HepG2 (cell line): Measurements from ENCODE around the gene JAK1. TPM values are rescaled to one million over a fixed set of nuclear protein-coding genes. Genes with fewer than 3 reads are reported as not detected.

Experiments used
- BCL3 ChIP-seq: sonication (generic); formaldehyde crosslinking; IDR thresholded peaks from 2 replicates; pipeline ENCODE4 v1.5.1; 2020; ENCODE audit warnings: mild to moderate bottlenecking, missing genetic modification reagents, moderate library complexity
- CSRNP2 ChIP-seq: sonication (generic); formaldehyde crosslinking; conservative IDR thresholded peaks from 2 replicates; pipeline ENCODE4 v1.8.0; 2022; ENCODE audit warnings: low read depth, missing genetic modification reagents
- DPF2 ChIP-seq: sonication (generic); formaldehyde crosslinking; IDR thresholded peaks from 2 replicates; pipeline ENCODE4 v1.4.0; 2020; ENCODE audit warnings: mild to moderate bottlenecking, low read depth, missing genetic modification reagents, borderline replicate concordance
- KDM2A ChIP-seq: sonication (generic); formaldehyde crosslinking; IDR thresholded peaks from 2 replicates; pipeline ENCODE4 v1.4.0; 2020; ENCODE audit warnings: low read depth, missing genetic modification reagents, borderline replicate concordance
- SMAD1 ChIP-seq: sonication (generic); formaldehyde crosslinking; IDR thresholded peaks from 2 replicates; pipeline ENCODE4 v1.4.0; 2020; ENCODE audit warnings: missing genetic modification reagents, low read depth, mild to moderate bottlenecking, borderline replicate concordance
- SRSF9 ChIP-seq: fragments of 200-400 bp; formaldehyde crosslinking; IDR thresholded peaks from 2 replicates; pipeline ENCODE4 v1.6.1; 2018; ENCODE audit warnings: borderline replicate concordance, mild to moderate bottlenecking, low read depth, low read length; ENCODE audit not compliant: insufficient read depth, poor library complexity, severe bottlenecking
- ZHX2 ChIP-seq, 2 experiments: sonication (generic) in 1 of 2; formaldehyde crosslinking in 1 of 2; IDR thresholded peaks; 2 replicates each; pipeline versions ENCODE4 v1.6.1 to v1.9.0; 2014 to 2022; ENCODE audit warnings: antibody characterized with exemption in 1 of 2, borderline replicate concordance in 1 of 2, inconsistent platforms in 1 of 2, low read depth in 1 of 2, missing genetic modification reagents in 1 of 2
- ZNF205 ChIP-seq: IDR thresholded peaks from 2 replicates; pipeline ENCODE4 v1.6.1; 2018; ENCODE audit warnings: missing biosample characterization, missing genetic modification reagents
- ZNF263 ChIP-seq: sonication (generic); formaldehyde crosslinking; IDR thresholded peaks from 2 replicates; pipeline ENCODE4 v1.4.0; 2020; ENCODE audit warnings: missing genetic modification reagents
- ZNF512 ChIP-seq: sonication (generic); formaldehyde crosslinking; IDR thresholded peaks from 2 replicates; pipeline ENCODE4 v1.4.0; 2020; ENCODE audit warnings: mild to moderate bottlenecking, missing genetic modification reagents
- ZNF556 ChIP-seq: sonication (generic); formaldehyde crosslinking; IDR thresholded peaks from 2 replicates; pipeline ENCODE4 v1.4.0; 2020; ENCODE audit warnings: mild to moderate bottlenecking, missing genetic modification reagents, borderline replicate concordance
- ZNF557 ChIP-seq: sonication (generic); formaldehyde crosslinking; IDR thresholded peaks from 2 replicates; pipeline ENCODE4 v1.4.0; 2020; ENCODE audit warnings: missing genetic modification reagents
- ZNF564 ChIP-seq: sonication (generic); formaldehyde crosslinking; IDR thresholded peaks from 2 replicates; pipeline ENCODE4 v1.8.1; 2023; ENCODE audit warnings: mild to moderate bottlenecking, missing genetic modification reagents
- polyA plus RNA-seq, 8 experiments: library from polyadenylated mRNA; depleted of rRNA in 3 of 8; stranded (reverse) in 7 of 8; unstranded in 1 of 8; fragments of >200 nt; fragmentation: Illumina TruSeq in 4 of 8; extraction: Trizol in 4 of 8; gene quantifications; 2 replicates each; pipeline versions ENCODE4 v1.2.1 to v1.2.3, GENCODE V29; 2011 to 2016; ENCODE audit warnings: low read depth in 4 of 8, missing spikeins in 1 of 8, mixed read lengths in 1 of 8; ENCODE audit not compliant: insufficient read depth in 1 of 8
- total RNA-seq, 5 experiments: library from RNA; depleted of rRNA; stranded (reverse); fragments of >200 nt; fragmentation: Illumina TruSeq; extraction: Trizol; gene quantifications; 2 replicates each; pipeline ENCODE4 v1.2.3, GENCODE V29; 2016; ENCODE audit warnings: low read depth in 1 of 5

Gene JAK1
- total and polyA plus RNA-seq, 2 of the 13 experiments (the other 11 are each of a cell fraction or from before 2014, with no cell fraction given) = 23.9 to 42.4 TPM

- TF ChIP-seq ZHX2 (IDR thresholded peaks at IDR 0.05; ENCODE audit: low read depth) (no peak), ZHX2 (CRISPR knock-in tag; IDR thresholded peaks at IDR 0.05; ENCODE audit: borderline replicate concordance) (no peak), ZNF557 (CRISPR knock-in tag) (no peak), KDM2A (CRISPR knock-in tag) (no peak), ZNF263 (CRISPR knock-in tag) (peak; percentile 31; the same call in 1 of the 2 replicates), CSRNP2 (CRISPR knock-in tag) (no peak), SMAD1 (no peak), DPF2 (CRISPR knock-in tag) (peak; percentile 81), ZNF556 (no peak), ZNF512 (CRISPR knock-in tag) (no peak), ZNF564 (no peak), ZNF205 (CRISPR knock-in tag) (no peak), SRSF9 (no peak), BCL3 (CRISPR knock-in tag) (no peak)
Observed at GRCh38 chr1:64898107-64898861, 68.1 kb downstream of the JAK1 start (continued).
